Left renal cortex interstitium (tissue), 4 donors: Measurements from ENCODE around the gene SSC5D. TPM values are rescaled to one million over a fixed set of nuclear protein-coding genes. Genes with fewer than 3 reads are reported as not detected.

Experiments used
- DNase-seq, 4 donors: peaks; one replicate each; pipeline ENCODE4 v3.0.0-alpha.2; 2013; ENCODE audit warnings: low read depth in 4 of 4, low spot score in 2 of 4, missing footprints in 1 of 4
- polyA plus RNA-seq, 4 donors: library from polyadenylated mRNA; unstranded; fragments of 120-200 nt; gene quantifications; one replicate each; pipeline ENCODE4 v1.2.1, GENCODE V29; 2013; ENCODE audit not compliant: insufficient read length in 4 of 4

The SSC5D gene
- polyA plus RNA-seq, 4 donors = 1.4 to 3.1 (median 2.1) TPM

- DNase-seq = no peak
Measured at GRCh38 chr19:55550321-55550650, 62.0 kb downstream of the SSC5D start.

GRCh38 chr19:55552206-55552605 lies 64.0 kb downstream of the SSC5D start:
- no peak for DNase-seq

- DNase-seq = no peak
Measured at GRCh38 chr19:55552620-55553019, 64.4 kb downstream of the SSC5D start.

- DNase-seq = no peak
Measured at GRCh38 chr19:55553217-55554182, 65.3 kb downstream of the SSC5D start.

GRCh38 chr19:55554302-55554701 lies 66.1 kb downstream of the SSC5D start:
- DNase-seq = no peak

- no peak for DNase-seq
Measured at GRCh38 chr19:55554741-55555152, 66.5 kb downstream of the SSC5D start.

GRCh38 chr19:55559684-55560083 lies 71.4 kb downstream of the SSC5D start:
- no peak for DNase-seq

- no peak for DNase-seq
Measured at GRCh38 chr19:55563261-55563690, 75.0 kb downstream of the SSC5D start.

- no peak for DNase-seq
Measured at GRCh38 chr19:55566823-55567222, 78.6 kb downstream of the SSC5D start.

GRCh38 chr19:55567708-55568328 lies 79.6 kb downstream of the SSC5D start:
- DNase-seq = no peak

Other genes with a start within 250 kb of the SSC5D start
- 10 to 100 TPM; 37.3 to 61.5 (median 51.1) TPM for gene PPP6R1, start 229.4 kb upstream of the SSC5D start, polyA plus RNA-seq
- 10 to 100 TPM; 26.0 to 51.5 (median 42.0) TPM for gene HSPBP1, start 208.3 kb upstream of the SSC5D start, polyA plus RNA-seq
- 10 to 100 TPM; 14.4 to 21.4 (median 15.9) TPM for gene BRSK1, start 204.4 kb upstream of the SSC5D start, polyA plus RNA-seq
- gene TMEM150B, start 163.1 kb upstream of the SSC5D start, polyA plus RNA-seq = 1 to 10 TPM; 1.0 to 1.7 (median 1.3) TPM
- 10 to 100 TPM; 13.5 to 36.8 (median 27.2) TPM for gene KMT5C, start 148.6 kb upstream of the SSC5D start, polyA plus RNA-seq
- gene COX6B2, start 133.7 kb upstream of the SSC5D start, polyA plus RNA-seq = 1 to 10 TPM in 3 of 4 donors, under 1 TPM in 1; 0.76 to 1.8 (median 1.4) TPM
- gene GARIN5B, start 125.2 kb upstream of the SSC5D start, polyA plus RNA-seq = under 1 TPM; 0.08 to 0.49 (median 0.21) TPM
- gene IL11, start 118.0 kb upstream of the SSC5D start, polyA plus RNA-seq = 1 to 10 TPM; 1.0 to 2.6 (median 1.6) TPM
- under 1 TPM in 2 of 4 donors, not detected in 2; 0.40 to 0.76 TPM for gene TMEM190, start 111.6 kb upstream of the SSC5D start, polyA plus RNA-seq
- gene TMEM238, start 104.1 kb upstream of the SSC5D start, polyA plus RNA-seq = 1 to 10 TPM in 2 of 4 donors, under 1 TPM in 2; 0.18 to 2.4 (median 1.0) TPM
- gene RPL28, start 102.5 kb upstream of the SSC5D start, polyA plus RNA-seq = 1,000 to 10,000 TPM in 3 of 4 donors, 100 to 1,000 TPM in 1; 826 to 1,568 (median 1,229) TPM
- 10 to 100 TPM; 38.3 to 71.0 (median 48.0) TPM for gene UBE2S, start 80.6 kb upstream of the SSC5D start, polyA plus RNA-seq
- gene SHISA7, start 45.1 kb upstream of the SSC5D start, polyA plus RNA-seq = under 1 TPM; 0.16 to 0.38 (median 0.22) TPM
- gene ISOC2, start 26.8 kb upstream of the SSC5D start, polyA plus RNA-seq = 10 to 100 TPM; 33.8 to 59.3 (median 42.8) TPM
- gene C19orf85, start 23.7 kb upstream of the SSC5D start, polyA plus RNA-seq = not detected
- gene ZNF628, start 11.8 kb upstream of the SSC5D start, polyA plus RNA-seq = 1 to 10 TPM; 2.3 to 6.8 (median 4.4) TPM
- gene NAT14, start 3.2 kb upstream of the SSC5D start, polyA plus RNA-seq = 10 to 100 TPM; 41.9 to 74.3 (median 57.1) TPM
- 1 to 10 TPM in 1 of 4 donors, under 1 TPM in 3; 0.51 to 1.5 (median 0.88) TPM for gene SBK2, start 48.7 kb downstream of the SSC5D start, polyA plus RNA-seq
- under 1 TPM; 0.10 to 0.22 (median 0.13) TPM for gene SBK3, start 57.1 kb downstream of the SSC5D start, polyA plus RNA-seq
- 10 to 100 TPM in 3 of 4 donors, 1 to 10 TPM in 1; 9.8 to 26.1 (median 17.7) TPM for gene ZNF579, start 92.4 kb downstream of the SSC5D start, polyA plus RNA-seq
- 10 to 100 TPM; 15.7 to 28.9 (median 23.4) TPM for gene FIZ1, start 111.1 kb downstream of the SSC5D start, polyA plus RNA-seq
- gene ZNF524, start 111.9 kb downstream of the SSC5D start, polyA plus RNA-seq = 10 to 100 TPM in 2 of 4 donors, 1 to 10 TPM in 2; 5.3 to 14.8 (median 10.9) TPM
- 10 to 100 TPM in 2 of 4 donors, 1 to 10 TPM in 2; 5.8 to 15.1 (median 11.3) TPM for gene ZNF865, start 117.2 kb downstream of the SSC5D start, polyA plus RNA-seq
- gene ZNF784, start 136.1 kb downstream of the SSC5D start, polyA plus RNA-seq = 10 to 100 TPM in 3 of 4 donors, 1 to 10 TPM in 1; 9.1 to 15.0 (median 12.9) TPM
- 10 to 100 TPM; 33.8 to 67.1 (median 51.7) TPM for gene ZNF580, start 152.6 kb downstream of the SSC5D start, polyA plus RNA-seq
- gene ZNF581, start 155.2 kb downstream of the SSC5D start, polyA plus RNA-seq = 10 to 100 TPM; 23.8 to 33.5 (median 28.0) TPM
- 10 to 100 TPM; 18.3 to 29.6 (median 25.8) TPM for gene CCDC106, start 159.8 kb downstream of the SSC5D start, polyA plus RNA-seq
- 100 to 1,000 TPM; 150 to 257 (median 198) TPM for gene U2AF2, start 166.6 kb downstream of the SSC5D start, polyA plus RNA-seq
- 100 to 1,000 TPM in 3 of 4 donors, 10 to 100 TPM in 1; 92.1 to 157 (median 133) TPM for gene EPN1, start 186.8 kb downstream of the SSC5D start, polyA plus RNA-seq
- gene NLRP9, start 250.0 kb downstream of the SSC5D start, polyA plus RNA-seq = under 1 TPM in 2 of 4 donors, not detected in 2; 0.03 to 0.08 TPM